NCI-H345 treated with DMSO at 0.1 percent for 48 hours (cell line): ENCODE results near the gene NDUFC2.
A peak's percentile ranks its signal among the peaks of the same experiment; 100 is the strongest.
"Not testable (repeated sequence)": the region's sequence is repeated elsewhere in the genome, so short reads cannot be mapped to it uniquely, and the experiment has no call there.

Source experiments
- DNase-seq: peaks from one replicate; lab custom pipeline; 2025; ENCODE audit not compliant: unreplicated experiment; lab: John Stamatoyannopoulos, UW

Gene NDUFC2

DNA sequence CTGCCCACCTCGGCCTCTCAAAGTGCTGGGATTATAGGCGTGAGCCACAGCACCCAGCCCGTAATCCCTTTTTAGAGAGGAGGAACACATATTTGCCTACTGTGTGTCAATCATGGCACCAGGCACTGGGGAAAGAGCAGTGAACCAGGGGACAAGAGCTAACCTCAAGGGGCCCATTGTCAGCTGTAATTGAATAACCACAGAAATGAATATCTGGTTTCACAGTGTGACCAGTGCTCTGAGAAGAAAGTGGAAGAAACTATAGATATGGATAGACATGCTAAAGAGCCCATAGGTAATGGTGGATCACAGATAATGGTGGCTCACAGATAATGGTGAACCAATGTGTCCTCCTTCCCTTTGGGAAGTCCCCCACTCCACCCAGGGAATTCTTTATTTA, 48.0 kb downstream of the NDUFC2 start:
- DNase-seq = no peak

DNA sequence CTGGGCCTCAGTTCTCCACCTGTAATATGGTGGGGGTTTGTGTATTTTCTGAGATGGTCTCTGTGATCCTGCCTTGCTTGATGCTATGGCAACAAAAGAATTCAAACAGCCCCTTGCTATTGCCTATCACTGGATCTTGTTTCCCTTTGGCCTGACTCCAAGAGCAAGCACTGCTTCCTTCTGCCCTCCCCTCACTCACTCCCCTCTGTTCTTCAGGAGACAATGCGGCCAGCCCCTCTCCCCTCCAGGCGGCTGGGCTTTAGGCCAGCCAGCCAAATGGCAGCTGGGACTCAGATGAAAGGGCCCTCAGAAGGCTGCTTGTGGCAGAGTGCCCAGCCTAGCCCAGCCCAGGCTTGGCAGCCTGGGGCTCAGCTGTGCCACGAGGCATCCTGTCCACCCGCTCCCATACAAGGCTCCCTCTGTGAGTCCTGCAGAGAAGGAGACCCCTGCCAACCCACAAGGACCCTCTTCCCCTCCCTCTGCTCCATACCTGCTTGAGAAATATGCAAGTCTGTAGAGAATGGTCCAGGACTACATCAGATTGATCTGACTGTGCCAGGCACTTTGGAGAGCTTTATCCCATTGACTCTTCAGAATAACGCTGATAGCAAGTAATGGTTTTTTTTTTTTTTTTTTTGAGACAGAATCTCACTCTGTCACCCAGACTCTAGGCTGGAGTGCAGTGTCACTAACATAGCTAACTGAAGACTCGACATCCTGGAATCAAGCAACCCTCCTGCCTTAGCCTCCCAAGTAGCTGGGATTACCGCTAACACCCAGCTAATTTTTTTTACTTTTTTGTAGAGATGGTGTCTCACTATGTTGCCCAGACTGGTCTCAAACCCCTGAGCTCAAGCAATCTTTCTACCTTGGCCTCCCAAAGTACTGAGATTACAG, 49.0 kb downstream of the NDUFC2 start:
- DNase-seq = peak; percentile 97

DNA sequence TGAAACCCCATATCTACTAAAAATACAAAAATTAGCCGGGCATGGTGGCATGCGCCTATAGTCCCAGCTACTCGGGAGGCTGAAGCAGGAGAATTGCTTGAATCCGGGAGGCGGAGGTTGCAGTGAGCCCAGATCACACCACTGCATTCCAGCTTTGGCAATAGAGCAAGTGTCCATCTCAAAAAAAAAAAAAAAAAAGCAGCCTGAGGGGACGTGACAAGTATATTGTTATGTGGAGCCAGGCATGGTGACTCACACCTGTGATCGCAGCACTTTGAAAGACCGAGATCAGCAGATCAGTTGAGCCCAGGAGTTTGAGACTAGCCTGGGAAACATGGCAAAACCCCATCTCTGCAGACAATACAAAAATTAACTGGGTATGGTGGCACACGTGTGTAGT, 51.2 kb downstream of the NDUFC2 start:
- DNase-seq = not testable (repeated sequence)

DNA sequence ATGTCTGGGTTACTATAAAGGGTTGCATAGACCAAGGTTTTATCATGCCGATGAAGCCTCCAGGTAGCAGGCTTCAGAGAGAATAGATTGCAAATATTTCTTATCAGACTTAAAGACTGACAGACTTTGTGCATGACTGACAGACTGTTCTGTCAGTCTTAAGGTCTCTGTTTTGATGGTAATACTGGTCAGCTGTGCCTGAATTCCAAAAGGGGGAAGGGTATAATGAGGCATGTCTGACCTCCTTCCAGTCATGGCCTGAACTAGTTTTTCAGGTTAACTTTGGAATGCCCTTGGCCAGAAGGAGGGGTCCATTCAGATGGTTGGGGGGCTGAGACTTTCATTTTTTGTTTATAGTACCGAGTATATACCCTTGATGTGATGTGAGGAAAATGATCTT, 51.9 kb downstream of the NDUFC2 start:
- no peak for DNase-seq

DNA sequence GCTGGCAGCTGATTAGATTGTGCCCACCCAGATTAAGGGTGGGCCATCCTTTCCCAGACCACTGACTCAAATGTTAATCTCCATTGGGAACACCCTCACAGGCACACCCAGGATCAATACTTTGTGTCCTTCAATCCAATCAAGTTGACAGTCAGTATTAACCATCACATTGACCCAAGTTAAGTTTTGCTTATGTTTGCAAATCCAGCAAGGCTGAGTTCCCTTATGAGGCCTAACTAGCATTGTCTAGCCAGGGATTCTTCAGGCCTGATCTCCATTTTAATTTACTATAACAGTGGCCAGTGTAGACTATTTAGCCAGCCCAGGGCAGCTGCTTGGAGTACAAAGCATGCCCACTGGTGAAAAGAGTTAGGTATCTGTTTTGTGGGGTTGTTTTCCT, 54.3 kb downstream of the NDUFC2 start:
- DNase-seq = no peak

DNA sequence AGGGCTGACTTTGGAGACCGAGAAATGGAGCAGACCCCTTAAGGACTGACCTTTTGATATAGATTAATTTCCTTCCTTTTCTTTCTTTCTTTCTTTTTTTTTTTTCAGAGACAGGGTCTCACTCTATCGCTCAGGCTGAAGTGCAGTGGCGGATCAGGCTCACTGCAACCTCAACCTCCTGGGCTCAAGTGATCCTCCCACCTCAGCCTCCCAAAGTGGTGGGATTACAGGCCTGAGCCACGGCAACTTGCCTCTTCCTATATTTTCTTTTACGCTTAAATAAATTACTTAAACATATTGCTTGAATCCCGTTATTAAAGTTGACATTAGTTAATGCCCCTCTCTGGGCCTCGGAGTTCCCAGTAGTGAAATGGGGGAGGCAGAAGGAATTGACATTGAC, 56.2 kb downstream of the NDUFC2 start:
- no peak for DNase-seq

DNA sequence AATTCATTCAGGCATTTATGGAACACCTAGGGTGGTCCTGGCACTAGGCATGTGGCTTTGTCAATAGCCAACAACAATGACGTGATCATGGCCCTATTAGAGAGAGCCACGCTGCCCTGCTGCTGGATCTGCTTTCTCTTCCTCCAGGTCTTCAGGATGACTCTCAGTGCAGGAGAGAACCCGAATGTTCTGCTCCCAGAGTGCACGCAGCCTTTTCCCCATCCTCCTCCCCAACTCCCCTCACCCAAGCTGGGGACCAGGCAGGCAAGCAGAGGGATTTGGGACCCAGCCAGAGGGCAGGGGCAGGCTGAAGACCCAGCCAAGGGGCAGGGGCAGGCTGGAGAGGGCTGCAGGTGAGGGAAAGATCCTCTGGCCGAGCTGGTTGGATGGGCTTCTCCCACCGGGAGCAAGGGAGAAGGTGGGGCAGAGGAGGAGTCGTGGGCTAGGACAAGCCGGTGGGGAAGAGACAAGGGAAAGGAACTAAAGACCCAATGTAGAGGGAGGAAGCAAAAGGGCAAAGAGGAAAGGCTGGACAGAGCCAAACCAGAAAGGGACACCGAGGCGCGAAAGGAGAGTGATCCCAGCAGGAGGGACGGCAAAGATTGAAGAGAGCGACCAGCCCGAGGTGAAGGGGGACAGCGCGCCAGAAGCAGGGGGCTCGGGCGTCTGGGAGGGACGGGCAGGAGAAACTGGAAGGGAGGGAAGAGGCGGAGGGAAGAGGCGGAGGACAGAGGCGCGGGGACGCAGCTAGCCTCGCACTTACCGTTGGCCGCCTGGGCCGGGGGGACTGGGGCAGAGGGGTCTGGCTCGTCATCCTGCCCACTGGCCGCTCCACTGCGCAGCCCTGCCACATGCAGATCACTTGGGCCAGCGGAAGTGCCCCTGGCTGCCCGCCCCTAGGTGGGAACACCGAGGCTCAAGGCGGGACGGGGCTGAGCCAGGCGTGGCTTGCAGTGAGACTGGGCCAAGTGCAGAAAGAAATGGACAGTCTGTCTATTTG, 57.0 kb downstream of the NDUFC2 start, which contains the start of gene KCTD14:
Gene KCTD14 (minus strand): TSS at position 880 of the 1,000 bp plus-strand sequence. CDS start 27 bp downstream, at position 853.
- peak; percentile 51 for DNase-seq

DNA sequence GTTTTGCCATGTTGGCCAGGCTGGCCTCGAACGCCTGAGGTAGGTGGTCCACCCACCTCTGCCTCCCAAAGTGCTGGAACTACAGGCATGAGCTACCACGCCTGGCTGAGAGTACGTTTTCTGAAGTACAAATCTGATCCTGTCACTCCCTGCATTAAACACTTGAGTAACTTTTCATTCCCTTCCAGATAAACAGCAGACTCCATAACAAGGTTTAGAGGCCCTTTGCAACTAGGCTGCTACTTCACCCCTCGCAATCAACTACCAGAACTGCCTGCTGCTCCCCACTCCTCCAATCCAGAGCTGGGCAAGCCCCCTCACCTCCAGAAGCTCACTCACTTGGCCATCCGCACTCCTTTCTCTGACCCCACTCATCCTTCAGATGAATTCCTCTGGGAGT, 58.1 kb downstream of the NDUFC2 start:
- no peak for DNase-seq

DNA sequence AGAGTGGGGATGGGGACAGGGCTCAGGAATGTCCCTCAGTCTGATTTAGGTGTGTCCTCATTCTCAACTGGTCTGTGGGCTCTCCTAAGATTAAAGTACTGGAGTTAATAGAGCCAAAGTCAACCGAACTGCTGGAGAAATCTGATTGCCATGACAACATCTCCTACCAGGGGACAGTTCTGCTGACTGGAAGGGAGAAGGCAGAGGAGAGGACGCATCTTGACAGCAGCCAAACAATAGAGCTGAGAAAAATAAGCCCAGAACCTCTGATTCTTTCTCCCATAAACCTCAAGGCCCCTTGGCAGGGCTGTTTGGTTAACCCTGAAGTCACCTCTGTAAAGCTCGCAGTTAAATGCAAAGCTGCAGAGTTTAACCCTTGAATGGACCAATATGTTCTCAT, 59.4 kb downstream of the NDUFC2 start:
- DNase-seq = no peak

DNA sequence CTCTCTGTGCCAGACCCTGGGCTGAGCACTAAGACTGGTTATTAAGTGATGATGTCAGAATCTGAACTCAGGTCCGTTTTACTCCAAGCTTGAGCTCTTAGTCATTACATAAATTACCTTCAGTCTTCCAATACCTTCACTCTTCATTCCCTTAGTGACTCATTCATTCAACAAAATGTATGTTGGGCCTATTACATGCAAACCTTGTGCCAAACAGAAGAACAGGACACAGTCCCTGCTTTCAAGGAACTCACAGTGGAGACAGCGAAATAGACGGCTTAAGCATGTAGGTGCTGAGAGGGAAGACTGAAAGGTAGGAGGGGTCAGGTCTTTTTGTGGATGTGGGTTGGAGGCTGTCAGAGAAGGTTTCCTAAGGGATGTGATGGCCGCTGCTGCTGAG, 59.9 kb downstream of the NDUFC2 start:
- DNase-seq = no peak
